ENCODE results near the gene PAX6.
A peak's percentile ranks its signal among the peaks of the same experiment; 100 is the strongest.

PAX6 gene

DNA sequence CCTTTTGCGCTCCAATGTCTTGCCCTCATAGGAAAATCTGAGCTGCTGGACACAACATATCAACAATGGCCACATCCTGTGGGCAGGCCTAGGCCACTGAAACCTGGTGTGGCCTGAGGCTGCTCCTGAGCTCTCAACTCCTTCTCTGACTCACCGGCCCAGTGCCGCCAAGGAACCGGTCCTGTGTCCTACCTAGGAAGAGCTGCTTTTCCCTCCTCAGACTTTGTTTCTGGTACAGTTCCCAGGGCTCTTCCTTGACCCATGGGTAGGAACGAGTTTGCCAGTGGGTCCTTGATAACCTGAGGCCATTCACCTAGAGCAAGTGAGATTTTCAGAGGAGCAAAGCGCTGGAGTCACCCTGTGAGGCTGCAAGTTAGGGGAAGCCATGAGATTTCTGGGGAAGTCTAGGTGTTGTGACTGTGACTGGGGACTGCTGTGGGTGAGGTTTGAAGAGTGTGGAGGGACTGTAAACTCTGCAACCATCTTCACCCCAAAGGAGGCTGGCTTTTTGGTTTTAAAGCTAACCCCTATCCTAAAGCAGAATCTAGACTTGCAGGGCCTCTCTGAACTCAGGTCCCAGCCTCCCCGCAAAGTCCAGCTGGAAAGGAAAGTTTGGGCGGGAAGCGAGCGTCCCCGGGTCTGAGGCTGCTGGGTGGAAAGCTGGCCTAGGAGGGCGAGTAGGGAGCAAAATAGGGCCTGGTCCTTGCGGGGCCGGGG is 12.0 kb upstream of the PAX6 start:
- Histone ChIP-seq H3K9me3 (ENCODE audit: control insufficient read depth in 2 of 2, low read length in 2 of 2) (no peaks in the 10 kb centered on the region), H3K27ac (ENCODE audit: low read depth in 2 of 2, low read length in 2 of 2) (no peak overlapping the region), H3K4me1 (ENCODE audit: control insufficient read depth in 2 of 2, insufficient read depth in 2 of 2, low read length in 2 of 2) (peaks cover under 1% of the 10 kb centered on the region in 2 donors), H3K27me3 (ENCODE audit: control insufficient read depth in 2 of 2, insufficient read depth in 2 of 2, low read length in 2 of 2) (peaks cover 88 to 96% of the 10 kb centered on the region in 2 donors), H3K36me3 (ENCODE audit: control insufficient read depth in 2 of 2, insufficient read depth in 2 of 2, low read length in 2 of 2) (no peaks in the 10 kb centered on the region), H3K4me3 (ENCODE audit: low read length in 2 of 2) (no peak overlapping the region), H3K9ac (ENCODE audit: low read depth in 1 of 2, low read length in 2 of 2) (no peak overlapping the region)

DNA sequence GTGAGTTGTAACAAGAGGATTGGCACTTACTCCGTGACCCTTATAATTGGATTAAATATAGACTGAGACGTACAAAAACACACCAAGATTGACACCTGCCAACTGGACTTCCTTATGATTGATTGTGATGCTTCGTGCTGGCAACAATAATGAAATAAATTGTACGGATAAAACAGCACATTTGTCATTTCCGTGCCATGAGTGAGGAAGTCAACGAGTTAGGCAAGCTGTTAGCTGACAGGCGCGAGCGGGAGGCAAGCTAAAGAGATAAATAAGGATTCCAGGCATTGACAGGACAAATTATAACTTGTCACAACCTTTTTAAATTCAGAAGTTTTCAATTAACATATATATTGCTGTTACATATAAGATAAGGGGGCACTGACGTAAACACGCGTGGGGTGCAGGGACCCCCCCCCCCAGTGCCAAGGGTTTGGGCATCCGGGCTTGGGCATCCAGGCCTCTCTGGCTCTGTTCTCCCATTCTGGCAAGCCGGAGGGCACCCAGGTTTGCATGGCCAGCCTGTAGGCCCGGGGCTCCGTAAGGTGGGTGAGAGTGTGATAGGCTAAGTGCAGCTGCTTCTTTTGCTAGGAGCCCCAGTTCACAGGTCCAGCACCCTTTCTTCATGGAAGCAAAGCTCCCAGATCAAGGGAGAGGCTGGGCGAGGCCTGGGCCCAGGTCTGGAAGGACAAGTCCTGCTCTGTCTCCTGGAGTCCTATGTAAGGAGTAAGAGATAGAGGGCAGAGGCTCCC is 11.2 kb upstream of the PAX6 start:
- no peak overlapping the region for H3K4me3 ChIP-seq (ENCODE audit: low read length in 2 of 2)
- no peak overlapping the region for H3K27ac ChIP-seq (ENCODE audit: low read depth in 2 of 2, low read length in 2 of 2)
- peaks cover 3 to 6% of the 10 kb centered on the region in 2 donors for H3K4me1 ChIP-seq (ENCODE audit: control insufficient read depth in 2 of 2, insufficient read depth in 2 of 2, low read length in 2 of 2)
- H3K36me3 ChIP-seq (ENCODE audit: control insufficient read depth in 2 of 2, insufficient read depth in 2 of 2, low read length in 2 of 2): no peaks in the 10 kb centered on the region
- no peaks in the 10 kb centered on the region for H3K9me3 ChIP-seq (ENCODE audit: control insufficient read depth in 2 of 2, low read length in 2 of 2)
- H3K9ac ChIP-seq (ENCODE audit: low read depth in 1 of 2, low read length in 2 of 2): no peak overlapping the region
- H3K27me3 ChIP-seq (ENCODE audit: control insufficient read depth in 2 of 2, insufficient read depth in 2 of 2, low read length in 2 of 2): peaks cover 85 to 95% of the 10 kb centered on the region in 2 donors

DNA sequence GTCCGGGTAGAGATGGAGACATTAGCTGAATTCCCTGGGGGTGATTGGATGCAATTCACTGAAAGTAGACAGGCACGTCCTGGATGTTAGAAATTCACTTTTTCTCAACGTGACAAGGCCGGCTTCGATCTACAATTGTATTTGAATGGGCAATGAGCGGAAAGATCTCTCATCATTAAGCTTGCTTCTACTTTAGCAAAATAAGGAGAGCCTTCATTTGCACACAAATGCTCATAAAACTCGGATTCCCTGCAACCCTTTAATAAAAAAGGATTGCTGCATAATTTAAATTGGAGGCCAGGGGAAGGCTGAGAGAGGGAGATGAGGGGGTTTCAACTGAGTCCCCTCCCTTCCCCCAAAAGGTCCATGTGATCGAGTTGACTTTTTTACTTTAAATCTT is 10.6 kb upstream of the PAX6 start:
- H3K36me3 ChIP-seq (ENCODE audit: control insufficient read depth in 2 of 2, insufficient read depth in 2 of 2, low read length in 2 of 2): no peaks in the 10 kb centered on the region
- H3K4me1 ChIP-seq (ENCODE audit: control insufficient read depth in 2 of 2, insufficient read depth in 2 of 2, low read length in 2 of 2): peaks cover 7 to 12% of the 10 kb centered on the region in 2 donors
- H3K9me3 ChIP-seq (ENCODE audit: control insufficient read depth in 2 of 2, low read length in 2 of 2): no peaks in the 10 kb centered on the region
- no peak overlapping the region for H3K9ac ChIP-seq (ENCODE audit: low read depth in 1 of 2, low read length in 2 of 2)
- H3K4me3 ChIP-seq (ENCODE audit: low read length in 2 of 2): no peak overlapping the region
- no peak overlapping the region for H3K27ac ChIP-seq (ENCODE audit: low read depth in 2 of 2, low read length in 2 of 2)
- peaks cover 84 to 93% of the 10 kb centered on the region in 2 donors for H3K27me3 ChIP-seq (ENCODE audit: control insufficient read depth in 2 of 2, insufficient read depth in 2 of 2, low read length in 2 of 2)

DNA sequence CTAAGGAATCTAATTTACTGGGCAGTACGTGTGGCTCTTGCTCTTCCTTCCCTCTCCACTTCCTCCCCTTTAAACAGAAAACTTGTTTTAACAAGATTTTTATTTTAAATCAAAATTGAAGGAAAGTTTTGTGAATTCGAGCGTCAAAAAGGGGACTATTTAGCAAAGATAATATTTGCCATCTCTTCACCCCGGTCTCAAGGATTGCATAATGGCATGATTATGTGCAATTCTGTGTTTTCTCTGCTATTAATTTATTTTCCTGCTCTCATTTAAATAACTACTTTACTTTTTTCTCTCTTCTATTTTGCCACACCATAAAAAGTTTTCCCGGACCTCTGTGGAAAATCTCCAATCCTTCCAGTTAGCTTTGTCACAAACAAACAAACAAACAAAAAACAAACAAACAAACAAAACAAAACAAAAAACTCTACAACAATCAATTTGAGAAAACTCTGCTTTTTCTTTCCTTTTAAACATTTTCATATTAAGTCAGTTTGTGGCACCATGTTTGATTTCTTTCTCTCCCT is 10.2 kb upstream of the PAX6 start:
- Histone ChIP-seq H3K9ac (ENCODE audit: low read depth in 1 of 2, low read length in 2 of 2) (no peak overlapping the region), H3K4me3 (ENCODE audit: low read length in 2 of 2) (no peak overlapping the region), H3K36me3 (ENCODE audit: control insufficient read depth in 2 of 2, insufficient read depth in 2 of 2, low read length in 2 of 2) (no peaks in the 10 kb centered on the region), H3K27me3 (ENCODE audit: control insufficient read depth in 2 of 2, insufficient read depth in 2 of 2, low read length in 2 of 2) (peaks cover 83 to 92% of the 10 kb centered on the region in 2 donors), H3K4me1 (ENCODE audit: control insufficient read depth in 2 of 2, insufficient read depth in 2 of 2, low read length in 2 of 2) (peaks cover 9 to 16% of the 10 kb centered on the region in 2 donors), H3K27ac (ENCODE audit: low read depth in 2 of 2, low read length in 2 of 2) (no peak overlapping the region), H3K9me3 (ENCODE audit: control insufficient read depth in 2 of 2, low read length in 2 of 2) (no peaks in the 10 kb centered on the region)

DNA sequence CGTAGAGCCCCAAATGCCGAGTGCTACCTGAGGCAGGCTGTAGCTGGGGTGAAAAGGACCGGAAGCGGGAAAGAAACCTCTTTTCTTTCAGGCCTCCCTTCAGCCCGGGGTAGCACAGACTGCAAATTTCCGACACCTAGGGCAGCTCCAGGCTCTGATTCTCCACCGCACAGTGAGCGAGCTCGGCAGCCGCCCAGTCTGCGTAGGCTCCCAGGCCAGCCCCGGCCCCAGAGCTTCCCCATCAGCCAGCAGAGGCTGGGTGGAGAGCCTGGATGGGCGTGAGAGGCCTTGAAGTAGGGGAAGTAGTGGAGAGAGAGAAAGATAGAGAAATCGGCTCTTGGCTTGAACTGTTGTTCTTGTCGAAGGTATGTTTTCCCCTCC is 9.3 kb upstream of the PAX6 start:
- H3K9me3 ChIP-seq (ENCODE audit: control insufficient read depth in 2 of 2, low read length in 2 of 2): no peaks in the 10 kb centered on the region
- peaks cover 83 to 92% of the 10 kb centered on the region in 2 donors for H3K27me3 ChIP-seq (ENCODE audit: control insufficient read depth in 2 of 2, insufficient read depth in 2 of 2, low read length in 2 of 2)
- H3K9ac ChIP-seq (ENCODE audit: low read depth in 1 of 2, low read length in 2 of 2): no peak overlapping the region
- no peak overlapping the region for H3K4me3 ChIP-seq (ENCODE audit: low read length in 2 of 2)
- no peaks in the 10 kb centered on the region for H3K36me3 ChIP-seq (ENCODE audit: control insufficient read depth in 2 of 2, insufficient read depth in 2 of 2, low read length in 2 of 2)
- H3K27ac ChIP-seq (ENCODE audit: low read depth in 2 of 2, low read length in 2 of 2): no peak overlapping the region
- H3K4me1 ChIP-seq (ENCODE audit: control insufficient read depth in 2 of 2, insufficient read depth in 2 of 2, low read length in 2 of 2): peaks cover 10 to 21% of the 10 kb centered on the region in 2 donors

DNA sequence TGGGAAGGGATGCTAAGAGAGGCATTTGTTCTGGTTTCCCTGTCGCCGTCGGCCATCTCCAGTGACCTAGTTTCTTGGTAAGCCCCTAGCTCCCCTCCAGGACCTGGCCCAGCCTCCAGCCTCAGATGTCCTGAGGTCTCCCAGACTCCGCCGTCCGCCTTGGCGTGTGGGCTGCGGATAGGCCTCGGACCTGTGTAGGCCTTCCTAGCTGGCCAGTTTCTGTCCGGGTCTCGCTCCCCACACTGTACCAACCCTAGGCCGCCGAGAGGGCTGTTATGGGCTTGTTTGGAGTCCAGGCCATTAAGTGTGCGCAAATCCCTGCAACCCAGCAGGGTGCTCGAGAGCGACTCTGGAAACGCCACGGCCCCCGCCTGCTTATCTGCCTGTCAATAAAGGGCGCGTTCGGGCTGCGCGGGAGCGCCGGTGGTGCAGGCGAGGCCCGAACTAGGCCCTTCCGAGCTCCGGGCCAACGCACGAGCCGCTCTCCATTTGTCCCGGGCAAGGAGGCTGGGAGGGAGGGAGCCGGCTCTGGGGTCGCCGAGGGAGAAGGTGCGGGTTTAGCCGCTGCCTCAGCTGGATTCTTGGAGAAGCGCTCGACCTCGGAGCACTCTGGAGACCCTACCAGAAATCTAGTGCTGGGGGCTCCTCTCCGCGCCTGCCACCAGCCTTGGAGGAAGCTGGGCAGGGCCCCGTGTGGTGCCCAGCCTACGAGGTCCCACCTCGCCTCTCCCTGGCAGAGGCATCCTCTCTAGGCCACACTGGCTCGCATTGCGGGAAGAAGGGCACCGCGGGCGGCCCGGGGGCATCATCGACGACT is 8.7 kb upstream of the PAX6 start:
- no peaks in the 10 kb centered on the region for H3K36me3 ChIP-seq (ENCODE audit: control insufficient read depth in 2 of 2, insufficient read depth in 2 of 2, low read length in 2 of 2)
- peaks cover 83 to 92% of the 10 kb centered on the region in 2 donors for H3K27me3 ChIP-seq (ENCODE audit: control insufficient read depth in 2 of 2, insufficient read depth in 2 of 2, low read length in 2 of 2)
- H3K4me3 ChIP-seq (ENCODE audit: low read length in 2 of 2): no peak overlapping the region
- H3K27ac ChIP-seq (ENCODE audit: low read depth in 2 of 2, low read length in 2 of 2): no peak overlapping the region
- no peaks in the 10 kb centered on the region for H3K9me3 ChIP-seq (ENCODE audit: control insufficient read depth in 2 of 2, low read length in 2 of 2)
- peaks cover 10 to 21% of the 10 kb centered on the region in 2 donors for H3K4me1 ChIP-seq (ENCODE audit: control insufficient read depth in 2 of 2, insufficient read depth in 2 of 2, low read length in 2 of 2)
- no peak overlapping the region for H3K9ac ChIP-seq (ENCODE audit: low read depth in 1 of 2, low read length in 2 of 2)

DNA sequence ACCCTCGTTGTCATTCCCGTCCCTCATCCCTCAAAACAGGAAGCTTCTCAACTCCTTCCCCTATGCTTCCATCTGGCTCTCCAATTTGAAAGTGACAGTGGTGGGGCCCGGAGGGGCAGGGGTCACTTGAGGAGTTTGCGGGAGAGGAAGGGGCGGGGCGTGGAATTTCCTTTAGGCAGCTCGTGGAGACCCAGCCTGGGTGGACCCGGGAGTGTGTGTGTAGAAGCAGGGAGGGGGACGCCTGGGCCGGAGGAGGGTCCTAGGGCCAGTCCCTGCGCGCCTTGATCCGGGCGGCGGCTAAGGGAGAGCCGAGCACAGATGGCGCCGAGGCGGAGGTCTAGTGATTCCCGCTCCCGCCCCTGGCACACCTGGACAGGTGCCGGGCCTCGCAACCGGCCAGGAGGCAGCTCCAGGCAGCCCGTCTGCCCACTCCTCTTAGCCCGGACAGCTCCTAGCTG is 7.8 kb upstream of the PAX6 start:
- H3K27me3 ChIP-seq (ENCODE audit: control insufficient read depth in 2 of 2, insufficient read depth in 2 of 2, low read length in 2 of 2): peaks cover 82 to 92% of the 10 kb centered on the region in 2 donors
- H3K4me3 ChIP-seq (ENCODE audit: low read length in 2 of 2): no peak overlapping the region
- no peaks in the 10 kb centered on the region for H3K9me3 ChIP-seq (ENCODE audit: control insufficient read depth in 2 of 2, low read length in 2 of 2)
- no peak overlapping the region for H3K9ac ChIP-seq (ENCODE audit: low read depth in 1 of 2, low read length in 2 of 2)
- no peaks in the 10 kb centered on the region for H3K36me3 ChIP-seq (ENCODE audit: control insufficient read depth in 2 of 2, insufficient read depth in 2 of 2, low read length in 2 of 2)
- peaks cover 10 to 21% of the 10 kb centered on the region in 2 donors for H3K4me1 ChIP-seq (ENCODE audit: control insufficient read depth in 2 of 2, insufficient read depth in 2 of 2, low read length in 2 of 2)
- H3K27ac ChIP-seq (ENCODE audit: low read depth in 2 of 2, low read length in 2 of 2): no peak overlapping the region

DNA sequence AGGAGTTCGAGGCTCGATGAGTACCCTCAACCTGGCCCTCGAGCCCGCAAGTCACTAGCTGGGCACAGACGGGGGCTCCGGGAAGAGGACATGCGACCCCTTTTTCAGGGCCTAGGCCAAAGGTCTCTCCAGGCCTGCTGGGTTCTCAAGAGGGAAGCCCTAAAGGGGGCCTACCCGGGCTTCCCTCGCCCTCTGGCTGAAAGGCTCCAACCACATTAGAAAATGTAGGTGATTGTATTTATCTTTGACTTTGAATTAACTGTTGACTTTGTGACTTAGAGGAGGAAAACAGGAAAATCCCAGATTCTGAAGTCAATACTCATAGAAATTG is 7.3 kb upstream of the PAX6 start:
- H3K9me3 ChIP-seq (ENCODE audit: control insufficient read depth in 2 of 2, low read length in 2 of 2): no peaks in the 10 kb centered on the region
- no peaks in the 10 kb centered on the region for H3K36me3 ChIP-seq (ENCODE audit: control insufficient read depth in 2 of 2, insufficient read depth in 2 of 2, low read length in 2 of 2)
- no peak overlapping the region for H3K27ac ChIP-seq (ENCODE audit: low read depth in 2 of 2, low read length in 2 of 2)
- H3K4me3 ChIP-seq (ENCODE audit: low read length in 2 of 2): no peak overlapping the region
- no peak overlapping the region for H3K9ac ChIP-seq (ENCODE audit: low read depth in 1 of 2, low read length in 2 of 2)
- peaks cover 10 to 24% of the 10 kb centered on the region in 2 donors for H3K4me1 ChIP-seq (ENCODE audit: control insufficient read depth in 2 of 2, insufficient read depth in 2 of 2, low read length in 2 of 2)
- peaks cover 81 to 91% of the 10 kb centered on the region in 2 donors for H3K27me3 ChIP-seq (ENCODE audit: control insufficient read depth in 2 of 2, insufficient read depth in 2 of 2, low read length in 2 of 2)

DNA sequence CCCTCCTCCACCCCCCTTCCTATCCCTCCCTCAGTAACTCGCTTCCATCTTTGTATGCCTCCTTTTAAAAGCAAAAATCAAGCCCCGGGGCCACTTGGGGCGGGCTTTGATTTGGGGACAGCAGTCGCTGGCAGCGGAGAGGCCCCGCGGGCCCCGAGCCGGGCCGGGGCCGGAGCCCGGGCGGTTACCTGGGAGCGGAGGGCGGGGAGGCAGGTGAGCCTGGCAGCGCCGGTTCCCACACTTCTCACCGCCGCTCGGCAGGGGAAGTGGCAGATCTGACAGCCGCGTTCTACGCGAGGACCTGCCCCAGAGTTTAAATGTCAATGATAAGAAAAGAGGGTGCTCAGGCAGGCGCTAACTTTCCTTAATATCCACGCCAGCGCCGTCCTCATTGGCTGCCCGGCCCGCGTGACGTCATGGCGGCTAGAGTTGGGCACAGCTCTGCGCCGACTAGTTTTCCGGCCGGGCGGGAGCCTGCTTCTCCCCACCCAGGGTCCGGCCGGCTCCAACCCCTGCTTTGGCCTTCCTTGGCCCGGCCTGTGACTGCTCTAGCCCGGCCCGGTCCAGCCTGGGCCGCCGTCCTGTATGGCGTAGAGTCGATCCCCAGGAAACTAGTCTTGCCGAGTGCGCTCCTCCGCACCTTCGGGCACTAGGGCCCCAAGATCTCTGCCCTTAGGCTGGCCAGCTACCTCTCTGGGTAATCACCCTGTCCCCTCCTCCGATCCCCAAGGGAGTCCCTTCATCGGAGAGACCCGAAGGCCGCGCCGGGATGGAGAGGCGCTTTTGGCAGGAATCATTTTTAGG is 6.7 kb upstream of the PAX6 start:
- peaks cover 13 to 28% of the 10 kb centered on the region in 2 donors for H3K4me1 ChIP-seq (ENCODE audit: control insufficient read depth in 2 of 2, insufficient read depth in 2 of 2, low read length in 2 of 2)
- peaks cover 80 to 90% of the 10 kb centered on the region in 2 donors for H3K27me3 ChIP-seq (ENCODE audit: control insufficient read depth in 2 of 2, insufficient read depth in 2 of 2, low read length in 2 of 2)
- no peak overlapping the region for H3K27ac ChIP-seq (ENCODE audit: low read depth in 2 of 2, low read length in 2 of 2)
- H3K9ac ChIP-seq (ENCODE audit: low read depth in 1 of 2, low read length in 2 of 2): no peak overlapping the region
- no peaks in the 10 kb centered on the region for H3K9me3 ChIP-seq (ENCODE audit: control insufficient read depth in 2 of 2, low read length in 2 of 2)
- H3K36me3 ChIP-seq (ENCODE audit: control insufficient read depth in 2 of 2, insufficient read depth in 2 of 2, low read length in 2 of 2): no peaks in the 10 kb centered on the region
- peak overlapping the region; percentile 16 to 31 for H3K4me3 ChIP-seq (ENCODE audit: low read length in 2 of 2)
